Liver (tissue), 9 donors: ENCODE measurements around the gene EFS. TPM values are rescaled to one million over a fixed set of nuclear protein-coding genes. Genes with fewer than 3 reads are reported as not detected.

ENCODE experiments used
- DNase-seq: peaks from one replicate; pipeline ENCODE4 v3.0.0-alpha.2; 2017; ENCODE audit warnings: low spot score
- H3K27ac ChIP-seq, 2 donors: one replicate each; pipeline ENCODE4 v1.7.0; 2013; ENCODE audit warnings: inconsistent platforms in 2 of 2, low read length in 2 of 2, control low read depth in 1 of 2, low read depth in 1 of 2, mild to moderate bottlenecking in 1 of 2
- H3K27me3 ChIP-seq, 4 donors: one replicate each; pipeline versions ENCODE4 v1.6.1 to v1.7.0; 2013; ENCODE audit warnings: low read length in 3 of 4, inconsistent platforms in 1 of 4, mild to moderate bottlenecking in 1 of 4, moderate library complexity in 1 of 4; ENCODE audit not compliant: control insufficient read depth in 4 of 4, insufficient read depth in 4 of 4
- H3K36me3 ChIP-seq, 4 donors: one replicate each; pipeline versions ENCODE4 v1.6.1 to v1.7.0; 2013; ENCODE audit warnings: low read length in 3 of 4, mild to moderate bottlenecking in 3 of 4, low read depth in 1 of 4, moderate library complexity in 1 of 4; ENCODE audit not compliant: control insufficient read depth in 4 of 4, insufficient read depth in 3 of 4
- H3K4me1 ChIP-seq, 4 donors: one replicate each; pipeline versions ENCODE4 v1.6.1 to v1.7.0; 2013; ENCODE audit warnings: low read length in 3 of 4, mild to moderate bottlenecking in 3 of 4, moderate library complexity in 1 of 4; ENCODE audit not compliant: control insufficient read depth in 4 of 4, insufficient read depth in 4 of 4
- H3K4me3 ChIP-seq, 3 donors: one replicate each; pipeline versions ENCODE4 v1.6.1 to v1.7.0; 2013; ENCODE audit warnings: low read length in 3 of 3, control low read depth in 1 of 3, low read depth in 1 of 3, mild to moderate bottlenecking in 1 of 3
- H3K9ac ChIP-seq, 2 donors: one replicate each; pipeline ENCODE4 v1.7.0; 2013; ENCODE audit warnings: low read length in 2 of 2, mild to moderate bottlenecking in 2 of 2, moderate library complexity in 2 of 2, control low read depth in 1 of 2, low read depth in 1 of 2
- H3K9me3 ChIP-seq, 4 donors: one replicate each; pipeline versions ENCODE4 v1.6.1 to v1.7.0; 2013; ENCODE audit warnings: low read length in 3 of 4; ENCODE audit not compliant: control insufficient read depth in 4 of 4
- ATF3 ChIP-seq: IDR thresholded peaks from 2 replicates; pipeline ENCODE4 v1.6.1; 2016; ENCODE audit warnings: antibody characterized with exemption
- EGR1 ChIP-seq, 2 donors: IDR thresholded peaks; 2 replicates each; pipeline ENCODE4 v1.6.1; 2016 to 2018; ENCODE audit warnings: antibody characterized with exemption in 2 of 2, low read depth in 2 of 2
- FOXA2 ChIP-seq: IDR thresholded peaks from 2 replicates; pipeline ENCODE4 v1.6.1; 2016; ENCODE audit warnings: antibody characterized with exemption
- GABPA ChIP-seq, 2 donors: IDR thresholded peaks in 1 of 2; conservative IDR thresholded peaks in 1 of 2; 2 replicates each; pipeline ENCODE4 v1.6.1; 2016; ENCODE audit warnings: antibody characterized with exemption in 2 of 2, mild to moderate bottlenecking in 1 of 2, moderate library complexity in 1 of 2
- HNF4A ChIP-seq, 2 donors: conservative IDR thresholded peaks; 2 replicates each; pipeline ENCODE4 v1.6.1; 2016; ENCODE audit warnings: antibody characterized with exemption in 2 of 2, mild to moderate bottlenecking in 2 of 2
- HNF4G ChIP-seq: IDR thresholded peaks from 2 replicates; pipeline ENCODE4 v1.6.1; 2016; ENCODE audit warnings: antibody characterized with exemption
- JUND ChIP-seq, 2 donors: IDR thresholded peaks; 2 replicates each; pipeline ENCODE4 v1.6.1; 2016; ENCODE audit warnings: antibody characterized with exemption in 2 of 2
- NR2F2 ChIP-seq: IDR thresholded peaks from 2 replicates; pipeline ENCODE4 v1.6.1; 2016; ENCODE audit warnings: antibody characterized with exemption
- RAD21 ChIP-seq, 2 donors: IDR thresholded peaks; 2 replicates each; pipeline ENCODE4 v1.6.1; 2016; ENCODE audit warnings: antibody characterized with exemption in 2 of 2, mild to moderate bottlenecking in 2 of 2
- RXRA ChIP-seq, 2 donors: IDR thresholded peaks; 2 replicates each; pipeline ENCODE4 v1.6.1; 2017 to 2018; ENCODE audit warnings: antibody characterized with exemption in 2 of 2, mild to moderate bottlenecking in 1 of 2
- YY1 ChIP-seq: IDR thresholded peaks from 2 replicates; pipeline ENCODE4 v1.6.1; 2016; ENCODE audit warnings: antibody characterized with exemption, mild to moderate bottlenecking
- ZBTB33 ChIP-seq: IDR thresholded peaks from 2 replicates; pipeline ENCODE4 v1.6.1; 2016; ENCODE audit warnings: antibody characterized with exemption
- WGBS: extraction: QIAGEN DNeasy Blood & Tissue Kit; methylation state at CpG from one replicate; pipeline ENCODE4 v1.1.7; 2013; 5-methylcytosine and 5-hydroxymethylcytosine counted together
- polyA plus RNA-seq, 2 donors: library from polyadenylated mRNA; stranded (reverse) in 1 of 2; unstranded in 1 of 2; fragments of 200-250 nt in 1 of 2; fragments of >200 nt in 1 of 2; fragmentation: Nextera tagmentation in 1 of 2; extraction: Ambion mirVana in 1 of 2; gene quantifications; one replicate each; pipeline versions ENCODE4 v1.2.1 to v1.2.3, GENCODE V29; 2013 to 2015
- total RNA-seq, 2 donors: library from RNA; depleted of rRNA; stranded (reverse); fragments of >200 nt; gene quantifications; one replicate each; pipeline ENCODE4 v1.2.3, GENCODE V29; 2014
- TF ChIP-seq, protein P1 (sequence below): IDR thresholded peaks from 2 replicates; pipeline ENCODE4 v1.6.1; 2016; ENCODE audit warnings: antibody characterized with exemption, mild to moderate bottlenecking
- TF ChIP-seq, protein P2 (sequence below): IDR thresholded peaks from 2 replicates; pipeline ENCODE4 v1.6.1; 2016; ENCODE audit warnings: antibody characterized with exemption
- TF ChIP-seq, protein P3 (sequence below): fragments of 150-350 bp; IDR thresholded peaks from 2 replicates; pipeline ENCODE4 v1.5.1; 2017; ENCODE audit warnings: improper control_type of control experiment, low read depth, low read length; ENCODE audit not compliant: missing input control
- donor health status: healthy.
- donor health status: healthy.
- donor health status: healthy.
- donor health status: healthy.
- donor health status: healthy.

EFS gene
- total and polyA plus RNA-seq, 4 donors: 0.10 to 0.69 (median 0.54) TPM

DNA sequence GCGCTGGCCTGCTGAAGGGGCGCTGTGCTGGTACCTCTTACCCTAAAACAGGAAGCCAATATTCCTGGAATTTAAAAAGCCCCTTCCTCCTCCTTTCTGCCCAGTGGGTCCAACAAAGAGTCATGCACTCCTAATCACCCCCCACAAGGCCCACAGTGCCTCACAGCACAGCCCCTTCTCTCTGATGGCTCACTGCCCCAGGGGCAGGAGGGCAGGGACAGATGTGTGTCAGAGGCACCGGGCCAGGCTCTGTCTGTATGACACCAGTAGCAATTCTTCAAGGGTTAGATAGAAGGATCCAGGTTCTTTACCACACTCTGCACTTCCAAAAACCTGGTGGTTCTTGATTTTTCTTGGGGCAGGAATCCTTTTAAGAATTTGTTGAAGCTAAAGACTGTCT is 34.2 kb upstream of the EFS start:
- H3K27ac ChIP-seq: no peak overlapping the region
- 92% methylated on average over 3 of the region's 3 CpGs for WGBS
- no peaks in the 10 kb centered on the region for H3K9me3 ChIP-seq
- no peak for DNase-seq
- no peaks in the 10 kb centered on the region for H3K27me3 ChIP-seq
- H3K36me3 ChIP-seq: no peaks in the 10 kb centered on the region
- no peaks in the 10 kb centered on the region for H3K4me1 ChIP-seq
- H3K9ac ChIP-seq: no peak overlapping the region
- no peak for TF ChIP-seq GABPA (IDR thresholded peaks at IDR 0.05 in 1 of 2, conservative IDR thresholded peaks at IDR 0.05 in 1 of 2)
- TF ChIP-seq, protein P1, sequence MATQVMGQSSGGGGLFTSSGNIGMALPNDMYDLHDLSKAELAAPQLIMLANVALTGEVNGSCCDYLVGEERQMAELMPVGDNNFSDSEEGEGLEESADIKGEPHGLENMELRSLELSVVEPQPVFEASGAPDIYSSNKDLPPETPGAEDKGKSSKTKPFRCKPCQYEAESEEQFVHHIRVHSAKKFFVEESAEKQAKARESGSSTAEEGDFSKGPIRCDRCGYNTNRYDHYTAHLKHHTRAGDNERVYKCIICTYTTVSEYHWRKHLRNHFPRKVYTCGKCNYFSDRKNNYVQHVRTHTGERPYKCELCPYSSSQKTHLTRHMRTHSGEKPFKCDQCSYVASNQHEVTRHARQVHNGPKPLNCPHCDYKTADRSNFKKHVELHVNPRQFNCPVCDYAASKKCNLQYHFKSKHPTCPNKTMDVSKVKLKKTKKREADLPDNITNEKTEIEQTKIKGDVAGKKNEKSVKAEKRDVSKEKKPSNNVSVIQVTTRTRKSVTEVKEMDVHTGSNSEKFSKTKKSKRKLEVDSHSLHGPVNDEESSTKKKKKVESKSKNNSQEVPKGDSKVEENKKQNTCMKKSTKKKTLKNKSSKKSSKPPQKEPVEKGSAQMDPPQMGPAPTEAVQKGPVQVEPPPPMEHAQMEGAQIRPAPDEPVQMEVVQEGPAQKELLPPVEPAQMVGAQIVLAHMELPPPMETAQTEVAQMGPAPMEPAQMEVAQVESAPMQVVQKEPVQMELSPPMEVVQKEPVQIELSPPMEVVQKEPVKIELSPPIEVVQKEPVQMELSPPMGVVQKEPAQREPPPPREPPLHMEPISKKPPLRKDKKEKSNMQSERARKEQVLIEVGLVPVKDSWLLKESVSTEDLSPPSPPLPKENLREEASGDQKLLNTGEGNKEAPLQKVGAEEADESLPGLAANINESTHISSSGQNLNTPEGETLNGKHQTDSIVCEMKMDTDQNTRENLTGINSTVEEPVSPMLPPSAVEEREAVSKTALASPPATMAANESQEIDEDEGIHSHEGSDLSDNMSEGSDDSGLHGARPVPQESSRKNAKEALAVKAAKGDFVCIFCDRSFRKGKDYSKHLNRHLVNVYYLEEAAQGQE: no peak
- no peak for TF ChIP-seq RAD21 (IDR thresholded peaks at IDR 0.05)
- TF ChIP-seq EGR1 (IDR thresholded peaks at IDR 0.05; ENCODE audit: low read depth in 2 of 2): no peak
- TF ChIP-seq, protein P2, sequence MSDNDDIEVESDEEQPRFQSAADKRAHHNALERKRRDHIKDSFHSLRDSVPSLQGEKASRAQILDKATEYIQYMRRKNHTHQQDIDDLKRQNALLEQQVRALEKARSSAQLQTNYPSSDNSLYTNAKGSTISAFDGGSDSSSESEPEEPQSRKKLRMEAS: no peak
- no peak for TF ChIP-seq ATF3
- TF ChIP-seq RXRA (IDR thresholded peaks at IDR 0.05): no peak
- no peak for TF ChIP-seq HNF4A (conservative IDR thresholded peaks at IDR 0.05)
- no peak for TF ChIP-seq YY1
- TF ChIP-seq NR2F2: no peak
- TF ChIP-seq, protein P3, sequence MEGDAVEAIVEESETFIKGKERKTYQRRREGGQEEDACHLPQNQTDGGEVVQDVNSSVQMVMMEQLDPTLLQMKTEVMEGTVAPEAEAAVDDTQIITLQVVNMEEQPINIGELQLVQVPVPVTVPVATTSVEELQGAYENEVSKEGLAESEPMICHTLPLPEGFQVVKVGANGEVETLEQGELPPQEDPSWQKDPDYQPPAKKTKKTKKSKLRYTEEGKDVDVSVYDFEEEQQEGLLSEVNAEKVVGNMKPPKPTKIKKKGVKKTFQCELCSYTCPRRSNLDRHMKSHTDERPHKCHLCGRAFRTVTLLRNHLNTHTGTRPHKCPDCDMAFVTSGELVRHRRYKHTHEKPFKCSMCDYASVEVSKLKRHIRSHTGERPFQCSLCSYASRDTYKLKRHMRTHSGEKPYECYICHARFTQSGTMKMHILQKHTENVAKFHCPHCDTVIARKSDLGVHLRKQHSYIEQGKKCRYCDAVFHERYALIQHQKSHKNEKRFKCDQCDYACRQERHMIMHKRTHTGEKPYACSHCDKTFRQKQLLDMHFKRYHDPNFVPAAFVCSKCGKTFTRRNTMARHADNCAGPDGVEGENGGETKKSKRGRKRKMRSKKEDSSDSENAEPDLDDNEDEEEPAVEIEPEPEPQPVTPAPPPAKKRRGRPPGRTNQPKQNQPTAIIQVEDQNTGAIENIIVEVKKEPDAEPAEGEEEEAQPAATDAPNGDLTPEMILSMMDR: no peak
- TF ChIP-seq ZBTB33: no peak
- H3K4me3 ChIP-seq: no peak overlapping the region

- 85% methylated on average over 4 of the region's 4 CpGs for WGBS
- TF ChIP-seq HNF4G: no peak
- TF ChIP-seq, protein P2: no peak
- TF ChIP-seq EGR1 (IDR thresholded peaks at IDR 0.05; ENCODE audit: low read depth in 2 of 2): no peak
- TF ChIP-seq FOXA2: no peak
- TF ChIP-seq RXRA (IDR thresholded peaks at IDR 0.05): no peak
- TF ChIP-seq NR2F2: no peak
- TF ChIP-seq ATF3: no peak
- TF ChIP-seq HNF4A (conservative IDR thresholded peaks at IDR 0.05): no peak
- no peak for TF ChIP-seq ZBTB33
- TF ChIP-seq JUND (IDR thresholded peaks at IDR 0.05): no peak
- no peak for TF ChIP-seq GABPA (IDR thresholded peaks at IDR 0.05 in 1 of 2, conservative IDR thresholded peaks at IDR 0.05 in 1 of 2)
- TF ChIP-seq, protein P3: no peak
- no peak for TF ChIP-seq YY1
- DNase-seq: no peak
- Histone ChIP-seq H3K9ac (no peak overlapping the region), H3K27me3 (no peaks in the 10 kb centered on the region), H3K27ac (no peak overlapping the region), H3K36me3 (no peaks in the 10 kb centered on the region), H3K9me3 (no peaks in the 10 kb centered on the region), H3K4me3 (no peak overlapping the region), H3K4me1 (no peaks in the 10 kb centered on the region)
These were observed 33.4 kb upstream of the EFS start for GRCh38 chr14:23398348-23398747.
